HG02571 (cell line): ENCODE data around the gene CMTM4.
A peak's percentile ranks its signal among the peaks of the same experiment; 100 is the strongest.
"Not testable (repeated sequence)": the region's sequence is repeated elsewhere in the genome, so short reads cannot be mapped to it uniquely, and the experiment has no call there.

ENCODE experiments used
- ATAC-seq: cut with Tn5 transposase; IDR thresholded peaks from one replicate; pipeline ENCODE4 v1.9.1; 2021; ENCODE audit warnings: mild to moderate bottlenecking, moderate library complexity; ENCODE audit not compliant: unreplicated experiment

Gene CMTM4

GRCh38 chr16:66617728-66618127, 78.8 kb downstream of the CMTM4 start:
- ATAC-seq, result no peak

- ATAC-seq, result no peak
Measured at GRCh38 chr16:66617010-66617434, 79.5 kb downstream of the CMTM4 start.

- no peak for ATAC-seq
Measured at GRCh38 chr16:66616592-66616991, 80.0 kb downstream of the CMTM4 start.

GRCh38 chr16:66616169-66616568, 80.4 kb downstream of the CMTM4 start:
- ATAC-seq, result no peak

- ATAC-seq, result no peak
Measured at GRCh38 chr16:66614161-66614802, 82.3 kb downstream of the CMTM4 start.

GRCh38 chr16:66612422-66612821, 84.1 kb downstream of the CMTM4 start:
- no peak for ATAC-seq

GRCh38 chr16:66611911-66612310, 84.6 kb downstream of the CMTM4 start:
- not testable (repeated sequence) for ATAC-seq

GRCh38 chr16:66610111-66610820, 86.3 kb downstream of the CMTM4 start:
- ATAC-seq, result no peak

GRCh38 chr16:66609139-66609510, 87.4 kb downstream of the CMTM4 start:
- no peak for ATAC-seq

- ATAC-seq, result no peak
Measured at GRCh38 chr16:66608241-66609138, 88.1 kb downstream of the CMTM4 start.

GRCh38 chr16:66605979-66606751, 90.4 kb downstream of the CMTM4 start:
- ATAC-seq, result peak; percentile 37

- peak; percentile 11 for ATAC-seq
Measured at GRCh38 chr16:66605177-66605978, 91.2 kb downstream of the CMTM4 start.

- ATAC-seq, result peak; percentile 44
Measured at GRCh38 chr16:66604376-66605176, 92.0 kb downstream of the CMTM4 start, which contains the start of gene CMTM3. Gene CMTM3, plus strand, starts transcription at chr16:66604704. Its CDS starts 102 bp downstream, at chr16:66604806.

GRCh38 chr16:66603537-66604375, 92.8 kb downstream of the CMTM4 start:
- no peak for ATAC-seq

GRCh38 chr16:66601471-66601870, 95.1 kb downstream of the CMTM4 start:
- no peak for ATAC-seq

- no peak for ATAC-seq
Measured at GRCh38 chr16:66600477-66600876, 96.1 kb downstream of the CMTM4 start.

GRCh38 chr16:66599726-66600125, 96.8 kb downstream of the CMTM4 start:
- ATAC-seq, result no peak

- no peak for ATAC-seq
Measured at GRCh38 chr16:66598111-66598510, 98.4 kb downstream of the CMTM4 start.
